ENCODE measurements around the gene COX14. TPM values are rescaled to one million over a fixed set of nuclear protein-coding genes. Genes with fewer than 3 reads are reported as not detected.

Gene COX14
- total RNA-seq, 1 experiment from 2014 or later, result 31.9 TPM

DNA sequence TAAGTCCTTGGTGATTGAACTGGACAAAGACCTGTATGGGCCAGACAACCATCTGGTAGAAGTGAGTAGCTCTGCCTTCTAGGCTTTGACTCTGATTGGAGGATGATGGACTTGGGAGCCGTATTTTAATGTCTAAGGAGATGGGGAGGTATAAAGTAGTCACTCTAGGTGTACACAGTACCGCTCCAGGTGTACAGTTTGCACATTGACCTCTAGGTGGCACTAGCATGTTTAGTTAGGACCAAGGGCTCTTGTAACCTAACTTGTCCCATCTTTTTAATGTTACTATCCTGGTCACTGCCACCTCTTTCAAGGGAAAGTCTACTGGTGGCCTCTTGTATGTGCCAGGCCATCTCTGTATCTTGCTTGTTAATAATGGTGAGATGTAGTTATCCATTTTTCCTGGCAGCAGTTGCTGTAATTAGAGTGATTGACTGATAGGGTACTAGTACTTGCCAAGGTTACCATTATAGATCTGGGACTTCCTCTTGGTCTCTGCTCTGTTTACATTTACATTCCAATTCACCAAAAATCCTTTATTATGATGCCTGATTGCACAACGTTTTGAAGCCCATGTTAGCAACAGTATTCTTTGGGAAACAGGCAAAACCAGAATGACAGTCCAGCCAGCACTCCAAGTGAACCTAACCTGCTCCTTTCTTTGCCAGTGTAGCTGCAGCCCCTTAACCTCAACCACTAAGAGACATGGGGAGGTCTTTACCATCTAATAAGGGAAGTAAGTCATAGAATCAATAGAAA, 23.3 kb upstream of the COX14 start:
- Histone ChIP-seq H3K9ac (ENCODE audit: extremely low read depth, insufficient read length, low read length) (no peak overlapping the region), H2BK120ac (ENCODE audit: low read depth, low read length, poor library complexity, severe bottlenecking) (no peak overlapping the region), H2BK5ac (ENCODE audit: insufficient read length, low read length) (no peak overlapping the region), H2AK5ac (ENCODE audit: insufficient read length, low read length) (no peak overlapping the region), H2AFZ (ENCODE audit: low read length) (no peak overlapping the region), H3K79me2 (ENCODE audit: insufficient read depth, low read length) (no peaks in the 10 kb centered on the region), H4K91ac (ENCODE audit: insufficient read length, low read depth, low read length) (no peak overlapping the region), H3K14ac (ENCODE audit: insufficient read depth, low read length) (no peak overlapping the region), H3K27ac (ENCODE audit: insufficient read length, low read depth, low read length) (no peak overlapping the region), H3K27me3 (ENCODE audit: insufficient read depth, low read length) (no peaks in the 10 kb centered on the region), H3K56ac (ENCODE audit: insufficient read length, low read depth, low read length) (no peak overlapping the region), H3K18ac (ENCODE audit: insufficient read length, low read depth, low read length) (no peak overlapping the region), H3K4me1 (ENCODE audit: insufficient read depth, low read length) (no peaks in the 10 kb centered on the region), H3K23ac (ENCODE audit: insufficient read length, low read depth, low read length) (no peak overlapping the region), H4K8ac (replicated peaks; ENCODE audit: insufficient read length, low read depth, low read length) (no peak overlapping the region), H2BK20ac (ENCODE audit: low read depth, low read length, poor library complexity, severe bottlenecking) (no peak overlapping the region), H3K79me1 (ENCODE audit: insufficient read depth, low read depth, low read length, poor library complexity, severe bottlenecking) (no peaks in the 10 kb centered on the region), H3T11ph (ENCODE audit: low read length) (no peak overlapping the region), H3K4me2 (ENCODE audit: insufficient read depth, insufficient read length, low read length) (no peak overlapping the region), H3K23me2 (ENCODE audit: insufficient read length, low read depth, low read length, poor library complexity, severe bottlenecking) (no peaks in the 10 kb centered on the region), H3K9me3 (ENCODE audit: control insufficient read depth, low read depth, low read length) (no peaks in the 10 kb centered on the region), H4K5ac (ENCODE audit: insufficient read length, low read depth, low read length) (no peak overlapping the region), H3K4ac (ENCODE audit: low read depth, low read length) (no peak overlapping the region), H2BK15ac (ENCODE audit: low read depth, low read length) (no peak overlapping the region), H2BK12ac (ENCODE audit: insufficient read length, low read depth, low read length) (no peak overlapping the region), H4K20me1 (ENCODE audit: control insufficient read depth, insufficient read depth, insufficient read length) (no peaks in the 10 kb centered on the region)
- no CpG with 5 or more reads among the region's 3 CpGs for WGBS (ENCODE audit: extremely low coverage, insufficient read length, low lambda C conversion rate)
- peaks cover 53 to 75% (median 70%) of the 10 kb centered on the region in 3 experiments; a peak in 6 of 7 replicates for H3K36me3 Mint-ChIP-seq (ENCODE audit: insufficient read depth in 1 of 3, low read depth in 3 of 3)
- DNase-seq, result no peak
- H3K4me3 Mint-ChIP-seq, result no peak overlapping the region
- peaks cover 9% of the 10 kb centered on the region in 2 experiments for H3K4me1 Mint-ChIP-seq
- H3K27me3 Mint-ChIP-seq (ENCODE audit: low read depth), result no peaks in the 10 kb centered on the region
- H3K27ac Mint-ChIP-seq, result no peak overlapping the region
- no peaks in the 10 kb centered on the region for H3K9me3 Mint-ChIP-seq
- TF ChIP-seq, protein P1, sequence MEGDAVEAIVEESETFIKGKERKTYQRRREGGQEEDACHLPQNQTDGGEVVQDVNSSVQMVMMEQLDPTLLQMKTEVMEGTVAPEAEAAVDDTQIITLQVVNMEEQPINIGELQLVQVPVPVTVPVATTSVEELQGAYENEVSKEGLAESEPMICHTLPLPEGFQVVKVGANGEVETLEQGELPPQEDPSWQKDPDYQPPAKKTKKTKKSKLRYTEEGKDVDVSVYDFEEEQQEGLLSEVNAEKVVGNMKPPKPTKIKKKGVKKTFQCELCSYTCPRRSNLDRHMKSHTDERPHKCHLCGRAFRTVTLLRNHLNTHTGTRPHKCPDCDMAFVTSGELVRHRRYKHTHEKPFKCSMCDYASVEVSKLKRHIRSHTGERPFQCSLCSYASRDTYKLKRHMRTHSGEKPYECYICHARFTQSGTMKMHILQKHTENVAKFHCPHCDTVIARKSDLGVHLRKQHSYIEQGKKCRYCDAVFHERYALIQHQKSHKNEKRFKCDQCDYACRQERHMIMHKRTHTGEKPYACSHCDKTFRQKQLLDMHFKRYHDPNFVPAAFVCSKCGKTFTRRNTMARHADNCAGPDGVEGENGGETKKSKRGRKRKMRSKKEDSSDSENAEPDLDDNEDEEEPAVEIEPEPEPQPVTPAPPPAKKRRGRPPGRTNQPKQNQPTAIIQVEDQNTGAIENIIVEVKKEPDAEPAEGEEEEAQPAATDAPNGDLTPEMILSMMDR (conservative IDR thresholded peaks at IDR 0.05), result peak; percentile 83

Measured in H9 (cell line).